ENCODE measurements around the gene AOPEP. TPM values are rescaled to one million over a fixed set of nuclear protein-coding genes. Genes with fewer than 3 reads are reported as not detected.

AOPEP gene
- total and polyA plus RNA-seq, 2 of the 13 experiments (the other 11 are each of a cell fraction or from before 2014, with no cell fraction given): 22.2 to 41.6 TPM

DNA sequence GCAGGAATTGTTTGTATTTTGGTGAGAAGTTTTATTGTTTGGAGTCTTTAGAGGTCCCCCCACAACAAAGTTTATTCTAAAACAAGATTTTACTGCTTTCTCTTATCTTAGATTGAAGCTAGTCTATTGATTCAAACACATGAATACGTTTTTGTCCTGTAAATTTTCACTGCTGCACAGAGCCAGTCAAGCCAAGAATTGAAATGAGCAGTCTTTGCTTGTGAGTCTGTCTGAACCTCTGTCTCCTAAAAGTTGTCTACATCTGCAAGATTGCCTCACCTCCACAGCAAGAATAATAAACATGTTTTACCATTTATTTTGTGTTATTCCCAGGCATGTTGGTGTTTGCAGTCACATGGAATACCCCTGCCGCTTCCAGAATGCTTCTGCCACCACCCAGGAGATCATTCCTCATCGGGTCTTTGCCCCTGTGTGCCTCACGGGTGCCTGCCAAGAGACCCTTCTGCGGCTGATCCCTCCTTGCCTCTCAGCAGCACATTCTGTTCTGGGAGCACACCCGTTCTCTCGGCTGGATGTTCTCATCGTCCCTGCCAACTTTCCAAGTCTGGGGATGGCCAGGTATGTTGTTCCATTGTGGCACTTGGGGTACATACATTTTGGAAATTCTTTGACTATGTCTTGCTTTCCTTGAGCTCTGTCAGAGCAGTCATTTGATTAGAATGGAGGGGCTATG is 74.1 kb downstream of the AOPEP start:
- CTCF ChIA-PET (ENCODE audit: low intra/inter-chr PET ratio, low total read pairs): no interaction called here
- intact Hi-C loops (cut with micrococcal nuclease; ENCODE audit: unreplicated experiment): no loop called here
- no peaks in the 10 kb centered on the region for H3K9me3 ChIP-seq (ENCODE audit: low read length)
- in situ Hi-C loops (cut with HindIII; ENCODE audit: extremely low pct_ligation_motif_present, low pct_unique_long_range_greater_than_20kb): no loop called here
- H3K27ac ChIP-seq (ENCODE audit: extremely low read length, insufficient read depth, low read length): no peak overlapping the region
- no peak overlapping the region for H2AFZ ChIP-seq (ENCODE audit: low read length)
- 95% methylated on average over 8 of the region's 8 CpGs for WGBS (ENCODE audit: low lambda C conversion rate)
- BruUV-seq (replicated peaks): no TSS peak
- H3K9ac ChIP-seq (ENCODE audit: insufficient read depth, low read depth, low read length): no peak overlapping the region
- H3K27me3 ChIP-seq (ENCODE audit: control insufficient read depth in 1 of 2, insufficient read depth in 2 of 2, low read length in 2 of 2): no peaks in the 10 kb centered on the region
- no peaks in the 10 kb centered on the region for H4K20me1 ChIP-seq (ENCODE audit: insufficient read depth, low read length)
- H3K4me2 ChIP-seq (ENCODE audit: low read depth, low read length): no peak overlapping the region
- POLR2A ChIA-PET: no interaction called here
- FAIRE-seq: no peak
- no peaks in the 10 kb centered on the region for H3K79me2 ChIP-seq (ENCODE audit: insufficient read depth, low read length)
- no peak overlapping the region for H3K4me3 ChIP-seq (replicated peaks in 1 of 3; ENCODE audit: insufficient read depth in 1 of 3, low read depth in 2 of 3, low read length in 3 of 3)
- no peak for DNase-seq (ENCODE audit: low spot score)
- H3K4me1 ChIP-seq (ENCODE audit: insufficient read depth, low read length): peaks cover 35% of the 10 kb centered on the region
- peaks cover 5 to 24% of the 10 kb centered on the region in 2 experiments for H3K36me3 ChIP-seq (replicated peaks in 1 of 2; ENCODE audit: control insufficient read depth in 1 of 2, insufficient read depth in 2 of 2, low read length in 2 of 2)
- no peak for ATAC-seq
- TF ChIP-seq TCF12 (IDR thresholded peaks at IDR 0.05): no peak
- no peak for TF ChIP-seq TCF12 (CRISPR knock-in tag; IDR thresholded peaks at IDR 0.05)
- TF ChIP-seq ZNF263 (CRISPR knock-in tag; IDR thresholded peaks at IDR 0.05): no peak
- no peak for TF ChIP-seq MAF1 (CRISPR knock-in tag; IDR thresholded peaks at IDR 0.05; ENCODE audit: borderline replicate concordance)
- no peak for TF ChIP-seq FOXC1 (CRISPR knock-in tag; IDR thresholded peaks at IDR 0.05; ENCODE audit: borderline replicate concordance)
- no peak for TF ChIP-seq ZNF124 (CRISPR knock-in tag; IDR thresholded peaks at IDR 0.05)
- TF ChIP-seq, protein P1, sequence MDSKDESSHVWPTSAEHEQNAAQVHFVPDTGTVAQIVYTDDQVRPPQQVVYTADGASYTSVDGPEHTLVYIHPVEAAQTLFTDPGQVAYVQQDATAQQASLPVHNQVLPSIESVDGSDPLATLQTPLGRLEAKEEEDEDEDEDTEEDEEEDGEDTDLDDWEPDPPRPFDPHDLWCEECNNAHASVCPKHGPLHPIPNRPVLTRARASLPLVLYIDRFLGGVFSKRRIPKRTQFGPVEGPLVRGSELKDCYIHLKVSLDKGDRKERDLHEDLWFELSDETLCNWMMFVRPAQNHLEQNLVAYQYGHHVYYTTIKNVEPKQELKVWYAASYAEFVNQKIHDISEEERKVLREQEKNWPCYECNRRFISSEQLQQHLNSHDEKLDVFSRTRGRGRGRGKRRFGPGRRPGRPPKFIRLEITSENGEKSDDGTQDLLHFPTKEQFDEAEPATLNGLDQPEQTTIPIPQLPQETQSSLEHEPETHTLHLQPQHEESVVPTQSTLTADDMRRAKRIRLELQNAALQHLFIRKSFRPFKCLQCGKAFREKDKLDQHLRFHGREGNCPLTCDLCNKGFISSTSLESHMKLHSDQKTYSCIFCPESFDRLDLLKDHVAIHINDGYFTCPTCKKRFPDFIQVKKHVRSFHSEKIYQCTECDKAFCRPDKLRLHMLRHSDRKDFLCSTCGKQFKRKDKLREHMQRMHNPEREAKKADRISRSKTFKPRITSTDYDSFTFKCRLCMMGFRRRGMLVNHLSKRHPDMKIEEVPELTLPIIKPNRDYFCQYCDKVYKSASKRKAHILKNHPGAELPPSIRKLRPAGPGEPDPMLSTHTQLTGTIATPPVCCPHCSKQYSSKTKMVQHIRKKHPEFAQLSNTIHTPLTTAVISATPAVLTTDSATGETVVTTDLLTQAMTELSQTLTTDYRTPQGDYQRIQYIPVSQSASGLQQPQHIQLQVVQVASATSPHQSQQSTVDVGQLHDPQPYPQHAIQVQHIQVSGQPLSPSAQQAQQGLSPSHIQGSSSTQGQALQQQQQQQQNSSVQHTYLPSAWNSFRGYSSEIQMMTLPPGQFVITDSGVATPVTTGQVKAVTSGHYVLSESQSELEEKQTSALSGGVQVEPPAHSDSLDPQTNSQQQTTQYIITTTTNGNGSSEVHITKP (CRISPR knock-in tag; IDR thresholded peaks at IDR 0.05; ENCODE audit: low read depth): no peak
- no peak for TF ChIP-seq GATA4 (IDR thresholded peaks at IDR 0.05; ENCODE audit: borderline replicate concordance, low read depth)
- TF ChIP-seq, protein P2, sequence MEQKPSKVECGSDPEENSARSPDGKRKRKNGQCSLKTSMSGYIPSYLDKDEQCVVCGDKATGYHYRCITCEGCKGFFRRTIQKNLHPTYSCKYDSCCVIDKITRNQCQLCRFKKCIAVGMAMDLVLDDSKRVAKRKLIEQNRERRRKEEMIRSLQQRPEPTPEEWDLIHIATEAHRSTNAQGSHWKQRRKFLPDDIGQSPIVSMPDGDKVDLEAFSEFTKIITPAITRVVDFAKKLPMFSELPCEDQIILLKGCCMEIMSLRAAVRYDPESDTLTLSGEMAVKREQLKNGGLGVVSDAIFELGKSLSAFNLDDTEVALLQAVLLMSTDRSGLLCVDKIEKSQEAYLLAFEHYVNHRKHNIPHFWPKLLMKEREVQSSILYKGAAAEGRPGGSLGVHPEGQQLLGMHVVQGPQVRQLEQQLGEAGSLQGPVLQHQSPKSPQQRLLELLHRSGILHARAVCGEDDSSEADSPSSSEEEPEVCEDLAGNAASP (CRISPR knock-in tag; IDR thresholded peaks at IDR 0.05; ENCODE audit: borderline replicate concordance): no peak
- no peak for TF ChIP-seq ZNF256 (CRISPR knock-in tag; conservative IDR thresholded peaks at IDR 0.05)
- no peak for TF ChIP-seq NFIB (CRISPR knock-in tag; IDR thresholded peaks at IDR 0.05; ENCODE audit: borderline replicate concordance)
- no peak for TF ChIP-seq ETV6 (CRISPR knock-in tag; conservative IDR thresholded peaks at IDR 0.05)
- TF ChIP-seq, protein P3, sequence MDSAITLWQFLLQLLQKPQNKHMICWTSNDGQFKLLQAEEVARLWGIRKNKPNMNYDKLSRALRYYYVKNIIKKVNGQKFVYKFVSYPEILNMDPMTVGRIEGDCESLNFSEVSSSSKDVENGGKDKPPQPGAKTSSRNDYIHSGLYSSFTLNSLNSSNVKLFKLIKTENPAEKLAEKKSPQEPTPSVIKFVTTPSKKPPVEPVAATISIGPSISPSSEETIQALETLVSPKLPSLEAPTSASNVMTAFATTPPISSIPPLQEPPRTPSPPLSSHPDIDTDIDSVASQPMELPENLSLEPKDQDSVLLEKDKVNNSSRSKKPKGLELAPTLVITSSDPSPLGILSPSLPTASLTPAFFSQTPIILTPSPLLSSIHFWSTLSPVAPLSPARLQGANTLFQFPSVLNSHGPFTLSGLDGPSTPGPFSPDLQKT (CRISPR knock-in tag; IDR thresholded peaks at IDR 0.05; ENCODE audit: borderline replicate concordance): no peak
- TF ChIP-seq, protein P4, sequence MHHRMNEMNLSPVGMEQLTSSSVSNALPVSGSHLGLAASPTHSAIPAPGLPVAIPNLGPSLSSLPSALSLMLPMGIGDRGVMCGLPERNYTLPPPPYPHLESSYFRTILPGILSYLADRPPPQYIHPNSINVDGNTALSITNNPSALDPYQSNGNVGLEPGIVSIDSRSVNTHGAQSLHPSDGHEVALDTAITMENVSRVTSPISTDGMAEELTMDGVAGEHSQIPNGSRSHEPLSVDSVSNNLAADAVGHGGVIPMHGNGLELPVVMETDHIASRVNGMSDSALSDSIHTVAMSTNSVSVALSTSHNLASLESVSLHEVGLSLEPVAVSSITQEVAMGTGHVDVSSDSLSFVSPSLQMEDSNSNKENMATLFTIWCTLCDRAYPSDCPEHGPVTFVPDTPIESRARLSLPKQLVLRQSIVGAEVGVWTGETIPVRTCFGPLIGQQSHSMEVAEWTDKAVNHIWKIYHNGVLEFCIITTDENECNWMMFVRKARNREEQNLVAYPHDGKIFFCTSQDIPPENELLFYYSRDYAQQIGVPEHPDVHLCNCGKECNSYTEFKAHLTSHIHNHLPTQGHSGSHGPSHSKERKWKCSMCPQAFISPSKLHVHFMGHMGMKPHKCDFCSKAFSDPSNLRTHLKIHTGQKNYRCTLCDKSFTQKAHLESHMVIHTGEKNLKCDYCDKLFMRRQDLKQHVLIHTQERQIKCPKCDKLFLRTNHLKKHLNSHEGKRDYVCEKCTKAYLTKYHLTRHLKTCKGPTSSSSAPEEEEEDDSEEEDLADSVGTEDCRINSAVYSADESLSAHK (CRISPR knock-in tag; IDR thresholded peaks at IDR 0.05; ENCODE audit: borderline replicate concordance): no peak
- no peak for TF ChIP-seq ZNF431 (CRISPR knock-in tag; IDR thresholded peaks at IDR 0.05; ENCODE audit: borderline replicate concordance, low read depth)
- no peak for TF ChIP-seq ZNF552 (CRISPR knock-in tag; IDR thresholded peaks at IDR 0.05; ENCODE audit: borderline replicate concordance)
